ENCODE data around the gene PRKAB1. TPM values are rescaled to one million over a fixed set of nuclear protein-coding genes. Genes with fewer than 3 reads are reported as not detected.

Gene PRKAB1
- total RNA-seq, 1 experiment from 2014 or later = 34.1 TPM

GRCh38 chr12:119714614-119715267 is 46.8 kb downstream of the PRKAB1 start:
- H3K4me3 ChIP-seq (ENCODE audit: low read depth, low read length, poor library complexity, severe bottlenecking) = no peak overlapping the region
- intact Hi-C loops (cut with micrococcal nuclease; ENCODE audit: unreplicated experiment) = no loop called here
- BruUV-seq (replicated peaks) = no TSS peak
- no peaks in the 10 kb centered on the region for H3K9me3 ChIP-seq (ENCODE audit: low read depth, low read length, poor library complexity, severe bottlenecking)
- CTCF ChIA-PET = no interaction called here
- H3K36me3 ChIP-seq (ENCODE audit: insufficient read depth, low read length, poor library complexity, severe bottlenecking) = peaks cover 60% of the 10 kb centered on the region
- H3K27me3 ChIP-seq (replicated peaks; ENCODE audit: insufficient read depth, low read depth, low read length, poor library complexity) = no peaks in the 10 kb centered on the region
- TF ChIP-seq CTCF (conservative IDR thresholded peaks at IDR 0.05; ENCODE audit: low read depth, low read length) (no peak), EZH2 (IDR thresholded peaks at IDR 0.05; ENCODE audit: borderline replicate concordance, low read depth, low read length, poor library complexity, severe bottlenecking) (no peak)
- H3K4me1 ChIP-seq (ENCODE audit: insufficient read depth, low read length, poor library complexity, severe bottlenecking) = no peaks in the 10 kb centered on the region
- DNase-seq (ENCODE audit: low spot score) = no peak
- no peak overlapping the region for H3K27ac ChIP-seq (ENCODE audit: low read depth, low read length, poor library complexity, severe bottlenecking)
- POLR2A ChIA-PET (ENCODE audit: low non-redundant PET) = no interaction called here

GRCh38 chr12:119715268-119715620 is 47.3 kb downstream of the PRKAB1 start:
- BruUV-seq (replicated peaks) = no TSS peak
- ChIA-PET CTCF (no interaction called here), POLR2A (ENCODE audit: low non-redundant PET) (no interaction called here)
- no peaks in the 10 kb centered on the region for H3K4me1 ChIP-seq (ENCODE audit: insufficient read depth, low read length, poor library complexity, severe bottlenecking)
- no peak for TF ChIP-seq EZH2 (IDR thresholded peaks at IDR 0.05; ENCODE audit: borderline replicate concordance, low read depth, low read length, poor library complexity, severe bottlenecking)
- TF ChIP-seq CTCF (conservative IDR thresholded peaks at IDR 0.05; ENCODE audit: low read depth, low read length) = no peak
- intact Hi-C loops (cut with micrococcal nuclease; ENCODE audit: unreplicated experiment) = no loop called here
- DNase-seq (ENCODE audit: low spot score) = no peak
- no peak overlapping the region for H3K27ac ChIP-seq (ENCODE audit: low read depth, low read length, poor library complexity, severe bottlenecking)
- peaks cover 60% of the 10 kb centered on the region for H3K36me3 ChIP-seq (ENCODE audit: insufficient read depth, low read length, poor library complexity, severe bottlenecking)
- no peaks in the 10 kb centered on the region for H3K27me3 ChIP-seq (replicated peaks; ENCODE audit: insufficient read depth, low read depth, low read length, poor library complexity)
- no peaks in the 10 kb centered on the region for H3K9me3 ChIP-seq (ENCODE audit: low read depth, low read length, poor library complexity, severe bottlenecking)
- H3K4me3 ChIP-seq (ENCODE audit: low read depth, low read length, poor library complexity, severe bottlenecking) = no peak overlapping the region

GRCh38 chr12:119718141-119718540 is 50.2 kb downstream of the PRKAB1 start:
- intact Hi-C loops (cut with micrococcal nuclease; ENCODE audit: unreplicated experiment) = no loop called here

More at GRCh38 chr12:119718141-119718540, 50.2 kb downstream of the PRKAB1 start:
- no peaks in the 10 kb centered on the region for H3K4me1 ChIP-seq (ENCODE audit: insufficient read depth, low read length, poor library complexity, severe bottlenecking)
- ChIA-PET POLR2A (ENCODE audit: low non-redundant PET) (no interaction called here), CTCF (no interaction called here)
- H3K27me3 ChIP-seq (replicated peaks; ENCODE audit: insufficient read depth, low read depth, low read length, poor library complexity) = no peaks in the 10 kb centered on the region
- no peaks in the 10 kb centered on the region for H3K9me3 ChIP-seq (ENCODE audit: low read depth, low read length, poor library complexity, severe bottlenecking)
- no peak overlapping the region for H3K27ac ChIP-seq (ENCODE audit: low read depth, low read length, poor library complexity, severe bottlenecking)
- no peak overlapping the region for H3K4me3 ChIP-seq (ENCODE audit: low read depth, low read length, poor library complexity, severe bottlenecking)
- no peak for TF ChIP-seq EZH2 (IDR thresholded peaks at IDR 0.05; ENCODE audit: borderline replicate concordance, low read depth, low read length, poor library complexity, severe bottlenecking)
- TF ChIP-seq CTCF (conservative IDR thresholded peaks at IDR 0.05; ENCODE audit: low read depth, low read length) = no peak
- peaks cover 44% of the 10 kb centered on the region for H3K36me3 ChIP-seq (ENCODE audit: insufficient read depth, low read length, poor library complexity, severe bottlenecking)
- BruUV-seq (replicated peaks) = no TSS peak
- DNase-seq (ENCODE audit: low spot score) = no peak
